ENCODE measurements around the gene DNAJB8. TPM values are rescaled to one million over a fixed set of nuclear protein-coding genes. Genes with fewer than 3 reads are reported as not detected.

Gene DNAJB8
- total RNA-seq, 1 experiment from 2014 or later = not detected

GRCh38 chr3:128497305-128498126 lies 30.8 kb upstream of the DNAJB8 start:
- peak; percentile 73 for TF ChIP-seq CTCF (conservative IDR thresholded peaks at IDR 0.05; ENCODE audit: low read depth, low read length)
- TF ChIP-seq EZH2 (IDR thresholded peaks at IDR 0.05; ENCODE audit: borderline replicate concordance, low read depth, low read length, poor library complexity, severe bottlenecking) = no peak
- CTCF ChIA-PET = interaction anchor here (0.6 to 1.0 kb wide), 5 partner anchors 8 to 929 kb away, joined by 3 to 9 read pairs (median 3); no protein-coding TSS in a partner anchor
- POLR2A ChIA-PET (ENCODE audit: low non-redundant PET) = no interaction called here
- BruUV-seq (replicated peaks) = no TSS peak
- peak; percentile 85 for DNase-seq (ENCODE audit: low spot score)
- no peaks in the 10 kb centered on the region for H3K9me3 ChIP-seq (ENCODE audit: low read depth, low read length, poor library complexity, severe bottlenecking)
- no peaks in the 10 kb centered on the region for H3K4me1 ChIP-seq (ENCODE audit: insufficient read depth, low read length, poor library complexity, severe bottlenecking)
- intact Hi-C loops (cut with micrococcal nuclease; ENCODE audit: unreplicated experiment) = loop anchor here (5.0 kb wide), 1 partner anchor 420 kb away; no protein-coding TSS in a partner anchor
- peak overlapping the region; percentile 52 for H3K4me3 ChIP-seq (ENCODE audit: low read depth, low read length, poor library complexity, severe bottlenecking)
- peaks cover 1% of the 10 kb centered on the region for H3K27me3 ChIP-seq (replicated peaks; ENCODE audit: insufficient read depth, low read depth, low read length, poor library complexity)
- H3K27ac ChIP-seq (ENCODE audit: low read depth, low read length, poor library complexity, severe bottlenecking) = peak overlapping the region; percentile 73
- no peaks in the 10 kb centered on the region for H3K36me3 ChIP-seq (ENCODE audit: insufficient read depth, low read length, poor library complexity, severe bottlenecking)

GRCh38 chr3:128496602-128497304 lies 30.1 kb upstream of the DNAJB8 start:
- Histone ChIP-seq H3K9me3 (ENCODE audit: low read depth, low read length, poor library complexity, severe bottlenecking) (no peaks in the 10 kb centered on the region), H3K4me1 (ENCODE audit: insufficient read depth, low read length, poor library complexity, severe bottlenecking) (peaks cover under 1% of the 10 kb centered on the region), H3K4me3 (ENCODE audit: low read depth, low read length, poor library complexity, severe bottlenecking) (peak overlapping the region; percentile 52), H3K27me3 (replicated peaks; ENCODE audit: insufficient read depth, low read depth, low read length, poor library complexity) (peaks cover 8% of the 10 kb centered on the region), H3K27ac (ENCODE audit: low read depth, low read length, poor library complexity, severe bottlenecking) (peak overlapping the region; percentile 73), H3K36me3 (ENCODE audit: insufficient read depth, low read length, poor library complexity, severe bottlenecking) (no peaks in the 10 kb centered on the region)
- POLR2A ChIA-PET (ENCODE audit: low non-redundant PET) = no interaction called here
- intact Hi-C loops (cut with micrococcal nuclease; ENCODE audit: unreplicated experiment) = loop anchor here (5.0 kb wide), 1 partner anchor 419 kb away; no protein-coding TSS in a partner anchor
- BruUV-seq (replicated peaks) = no TSS peak
- no peak for DNase-seq (ENCODE audit: low spot score)
- TF ChIP-seq CTCF (conservative IDR thresholded peaks at IDR 0.05; ENCODE audit: low read depth, low read length) (no peak), EZH2 (IDR thresholded peaks at IDR 0.05; ENCODE audit: borderline replicate concordance, low read depth, low read length, poor library complexity, severe bottlenecking) (no peak)
- CTCF ChIA-PET = interaction anchor here (0.6 to 0.9 kb wide), 2 partner anchors 70 to 930 kb away, joined by 3 to 9 read pairs; no protein-coding TSS in a partner anchor

- Histone ChIP-seq H3K27me3 (replicated peaks; ENCODE audit: insufficient read depth, low read depth, low read length, poor library complexity) (peaks cover 13% of the 10 kb centered on the region), H3K36me3 (ENCODE audit: insufficient read depth, low read length, poor library complexity, severe bottlenecking) (no peaks in the 10 kb centered on the region), H3K27ac (ENCODE audit: low read depth, low read length, poor library complexity, severe bottlenecking) (no peak overlapping the region), H3K4me3 (ENCODE audit: low read depth, low read length, poor library complexity, severe bottlenecking) (no peak overlapping the region), H3K4me1 (ENCODE audit: insufficient read depth, low read length, poor library complexity, severe bottlenecking) (peaks cover 5% of the 10 kb centered on the region), H3K9me3 (ENCODE audit: low read depth, low read length, poor library complexity, severe bottlenecking) (no peaks in the 10 kb centered on the region)
- ChIA-PET POLR2A (ENCODE audit: low non-redundant PET) (no interaction called here), CTCF (no interaction called here)
- TF ChIP-seq CTCF (conservative IDR thresholded peaks at IDR 0.05; ENCODE audit: low read depth, low read length) (no peak), EZH2 (IDR thresholded peaks at IDR 0.05; ENCODE audit: borderline replicate concordance, low read depth, low read length, poor library complexity, severe bottlenecking) (no peak)
- no peak for DNase-seq (ENCODE audit: low spot score)
- intact Hi-C loops (cut with micrococcal nuclease; ENCODE audit: unreplicated experiment) = loop anchor here (5.0 kb wide), 1 partner anchor 419 kb away; no protein-coding TSS in a partner anchor
- no TSS peak for BruUV-seq (replicated peaks)
These were observed 29.4 kb upstream of the DNAJB8 start for GRCh38 chr3:128496019-128496601.

All from A673 (cell line).